T-helper 22 cell (primary cell): Measurements from ENCODE around the gene ACSL3.

Source experiments
- DNase-seq: peaks from one replicate; pipeline ENCODE4 v3.0.0-alpha.2; 2020; ENCODE audit warnings: low read depth

Gene ACSL3

GRCh38 chr2:222882484-222882928 is 21.7 kb downstream of the ACSL3 start:
- DNase-seq: no peak

- DNase-seq: no peak
Observed at GRCh38 chr2:222883420-222883819, 22.6 kb downstream of the ACSL3 start.

GRCh38 chr2:222884114-222884771 is 23.4 kb downstream of the ACSL3 start:
- DNase-seq: no peak

- DNase-seq: no peak
Observed at GRCh38 chr2:222884805-222885424, 24.1 kb downstream of the ACSL3 start.

- DNase-seq: no peak
Observed at GRCh38 chr2:222887124-222887523, 26.3 kb downstream of the ACSL3 start.

GRCh38 chr2:222888716-222889115 is 27.9 kb downstream of the ACSL3 start:
- no peak for DNase-seq

GRCh38 chr2:222891890-222892289 is 31.1 kb downstream of the ACSL3 start:
- no peak for DNase-seq

GRCh38 chr2:222892321-222892720 is 31.5 kb downstream of the ACSL3 start:
- DNase-seq: no peak

- no peak for DNase-seq
Observed at GRCh38 chr2:222892761-222893160, 31.9 kb downstream of the ACSL3 start.

- DNase-seq: no peak
Observed at GRCh38 chr2:222893716-222894115, 32.9 kb downstream of the ACSL3 start.

- no peak for DNase-seq
Observed at GRCh38 chr2:222895144-222895543, 34.3 kb downstream of the ACSL3 start.

- no peak for DNase-seq
Observed at GRCh38 chr2:222897898-222898297, 37.1 kb downstream of the ACSL3 start.

GRCh38 chr2:222899413-222900181 is 38.8 kb downstream of the ACSL3 start:
- DNase-seq: no peak

- DNase-seq: no peak
Observed at GRCh38 chr2:222900354-222900753, 39.5 kb downstream of the ACSL3 start.

GRCh38 chr2:222902660-222903059 is 41.8 kb downstream of the ACSL3 start:
- DNase-seq: no peak

- no peak for DNase-seq
Observed at GRCh38 chr2:222903234-222904220, 42.7 kb downstream of the ACSL3 start.

GRCh38 chr2:222904557-222905258 is 43.9 kb downstream of the ACSL3 start:
- no peak for DNase-seq

- DNase-seq: no peak
Observed at GRCh38 chr2:222907048-222907447, 46.2 kb downstream of the ACSL3 start.

GRCh38 chr2:222907790-222908441 is 47.1 kb downstream of the ACSL3 start:
- DNase-seq: no peak

- DNase-seq: no peak
Observed at GRCh38 chr2:222909286-222909685, 48.5 kb downstream of the ACSL3 start.

GRCh38 chr2:222912117-222912516 is 51.3 kb downstream of the ACSL3 start:
- DNase-seq: no peak
